ENCODE measurements around the gene MGAT5.

Gene MGAT5

GRCh38 chr2:134392442-134393074, 138.7 kb downstream of the MGAT5 start:
- H3K36me3 ChIP-seq (ENCODE audit: control insufficient read depth in 2 of 2, insufficient read depth in 1 of 2, low read length in 2 of 2): no peaks in the 10 kb centered on the region
- ChIA-PET CTCF (interaction anchor here (1.2 kb wide), 1 partner anchor 58 kb away, joined by 6 read pairs; no protein-coding TSS in a partner anchor), POLR2A (no interaction called here)
- no peaks in the 10 kb centered on the region for H3K4me1 ChIP-seq (ENCODE audit: control insufficient read depth, insufficient read depth, low read length)
- TF ChIP-seq KLF9 (tag by site-specific recombination; IDR thresholded peaks at IDR 0.05; ENCODE audit: low read depth) (no peak), PATZ1 (tag by site-specific recombination; IDR thresholded peaks at IDR 0.05) (no peak)
- H3K4me3 ChIP-seq (ENCODE audit: low read depth, low read length): no peak overlapping the region
- H3K9me3 ChIP-seq (ENCODE audit: control insufficient read depth, insufficient read depth, low read depth, low read length): no peaks in the 10 kb centered on the region
- no peak overlapping the region for H3K27ac ChIP-seq (ENCODE audit: extremely low read depth, low read depth, low read length)

- Histone ChIP-seq H3K27ac (ENCODE audit: extremely low read depth, low read depth, low read length) (no peak overlapping the region), H3K4me3 (ENCODE audit: low read depth, low read length) (no peak overlapping the region), H3K36me3 (ENCODE audit: control insufficient read depth in 2 of 2, insufficient read depth in 1 of 2, low read length in 2 of 2) (no peaks in the 10 kb centered on the region), H3K4me1 (ENCODE audit: control insufficient read depth, insufficient read depth, low read length) (no peaks in the 10 kb centered on the region), H3K9me3 (ENCODE audit: control insufficient read depth, insufficient read depth, low read depth, low read length) (no peaks in the 10 kb centered on the region)
- CTCF ChIA-PET: no interaction called here
- TF ChIP-seq ZIC2 (tag by site-specific recombination; IDR thresholded peaks at IDR 0.05) (no peak), ZNF239 (tag by site-specific recombination; IDR thresholded peaks at IDR 0.05) (no peak), ZNF324 (tag by site-specific recombination; IDR thresholded peaks at IDR 0.05) (no peak), MEIS1 (CRISPR knock-in tag; IDR thresholded peaks at IDR 0.05; ENCODE audit: borderline replicate concordance) (no peak), GFI1B (tag by site-specific recombination; IDR thresholded peaks at IDR 0.05) (no peak), BCL6B (tag by site-specific recombination; IDR thresholded peaks at IDR 0.05) (no peak), ZNF692 (tag by site-specific recombination; IDR thresholded peaks at IDR 0.05) (no peak), ZNF26 (tag by site-specific recombination; IDR thresholded peaks at IDR 0.05) (no peak), ZNF645 (tag by site-specific recombination; IDR thresholded peaks at IDR 0.05) (no peak), ZNF426 (tag by site-specific recombination; IDR thresholded peaks at IDR 0.05) (no peak), ZNF701 (tag by site-specific recombination; IDR thresholded peaks at IDR 0.05) (no peak), ZNF24 (tag by site-specific recombination; IDR thresholded peaks at IDR 0.05) (no peak), ZNF768 (tag by site-specific recombination; IDR thresholded peaks at IDR 0.05) (no peak), SP7 (tag by site-specific recombination; IDR thresholded peaks at IDR 0.05) (no peak), KLF9 (tag by site-specific recombination; IDR thresholded peaks at IDR 0.05; ENCODE audit: low read depth) (no peak), PRDM4 (tag by site-specific recombination; IDR thresholded peaks at IDR 0.05) (no peak), HOXA7 (CRISPR knock-in tag; IDR thresholded peaks at IDR 0.05; ENCODE audit: borderline replicate concordance) (no peak), IKZF3 (tag by site-specific recombination; IDR thresholded peaks at IDR 0.05) (no peak)
- POLR2A ChIA-PET: no interaction called here
Measured at GRCh38 chr2:134393075-134393461, 139.2 kb downstream of the MGAT5 start.
